Myocyte (in vitro differentiated cells): ENCODE measurements around the gene RAMP1. TPM values are rescaled to one million over a fixed set of nuclear protein-coding genes. Genes with fewer than 3 reads are reported as not detected.
A peak's percentile ranks its signal among the peaks of the same experiment; 100 is the strongest.

ENCODE experiments used
- DNase-seq: peaks from one replicate; pipeline ENCODE4 v3.0.0-alpha.2; 2012; ENCODE audit warnings: low read depth
- total RNA-seq: library from RNA; depleted of rRNA; stranded (reverse); fragments of >200 nt; gene quantifications from 2 replicates; pipeline ENCODE4 v1.2.3, GENCODE V29; 2014

Gene RAMP1
- total RNA-seq, 1 donor from 2014 or later = 20.9 TPM

DNA sequence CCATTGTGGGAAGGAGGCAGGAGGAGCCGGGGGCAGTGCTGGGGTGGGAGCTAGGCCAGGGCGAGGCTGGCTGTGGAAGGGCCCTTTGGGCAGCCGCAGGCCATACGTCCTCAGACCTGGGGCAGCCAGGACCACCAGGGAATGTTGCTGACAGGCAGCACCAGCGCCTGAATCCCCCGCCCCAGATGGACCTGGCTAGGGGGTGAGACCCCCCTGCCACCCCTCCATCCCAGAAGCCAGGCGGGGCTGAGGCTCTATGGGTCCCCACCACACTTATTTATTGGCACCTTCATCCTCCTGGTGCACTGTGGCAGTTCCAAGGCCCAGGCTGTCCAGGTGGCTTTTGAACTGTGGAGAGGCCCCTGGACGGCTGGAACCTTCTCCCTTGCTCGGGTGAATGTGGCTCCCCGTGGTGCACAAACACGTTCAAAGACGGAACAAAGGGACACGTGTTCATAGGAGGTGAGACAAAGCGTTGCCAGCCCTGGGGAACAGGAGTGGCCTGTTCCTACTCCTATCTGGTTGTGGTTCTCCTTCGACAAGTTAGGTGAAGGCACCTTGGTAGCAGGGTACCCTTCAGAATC, 35.1 kb downstream of the RAMP1 start:
- DNase-seq = no peak

GRCh38 chr2:237894986-237895543, 35.6 kb downstream of the RAMP1 start:
- DNase-seq = no peak

- DNase-seq = peak; percentile 84
Observed at GRCh38 chr2:237895544-237896506, 36.4 kb downstream of the RAMP1 start.

GRCh38 chr2:237896507-237896892, 37.1 kb downstream of the RAMP1 start:
- no peak for DNase-seq

DNA sequence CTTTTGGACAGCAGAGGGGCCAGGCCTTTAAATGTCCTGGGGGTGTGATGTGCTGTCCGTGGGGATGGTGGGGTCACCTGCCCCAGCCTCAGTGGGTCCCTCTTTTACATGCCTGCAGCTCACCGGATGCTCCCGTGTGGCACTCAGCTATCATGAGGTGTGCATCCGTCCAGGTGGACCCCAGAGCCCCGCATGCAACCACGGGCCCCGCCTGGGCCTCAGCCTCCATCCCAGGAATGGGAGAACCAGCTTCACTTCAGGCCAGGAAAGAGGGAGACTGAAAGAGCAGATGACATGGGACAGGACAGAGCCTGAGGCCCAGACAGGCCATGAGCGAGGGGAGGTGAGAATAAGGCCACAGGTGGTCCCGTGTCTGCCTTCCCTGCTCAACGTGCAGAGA, 37.5 kb downstream of the RAMP1 start:
- DNase-seq = no peak

DNA sequence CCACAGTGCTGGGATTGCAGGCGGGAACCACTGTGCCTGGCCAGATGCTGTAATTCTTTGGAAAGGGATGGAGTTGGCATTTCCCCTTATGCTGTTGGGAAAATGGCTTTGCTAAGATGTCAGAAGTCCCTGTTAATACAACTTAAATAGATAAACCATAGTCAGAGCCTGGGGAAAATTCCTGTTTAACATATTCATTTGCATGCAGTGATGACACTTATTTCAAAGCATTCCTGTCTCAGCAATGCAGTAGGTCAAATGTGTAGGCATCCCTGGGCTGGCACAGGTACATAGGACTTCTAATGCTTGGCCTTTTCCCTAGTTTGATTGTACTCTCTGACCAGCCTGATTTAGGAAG, 38.6 kb downstream of the RAMP1 start:
- DNase-seq = no peak

DNA sequence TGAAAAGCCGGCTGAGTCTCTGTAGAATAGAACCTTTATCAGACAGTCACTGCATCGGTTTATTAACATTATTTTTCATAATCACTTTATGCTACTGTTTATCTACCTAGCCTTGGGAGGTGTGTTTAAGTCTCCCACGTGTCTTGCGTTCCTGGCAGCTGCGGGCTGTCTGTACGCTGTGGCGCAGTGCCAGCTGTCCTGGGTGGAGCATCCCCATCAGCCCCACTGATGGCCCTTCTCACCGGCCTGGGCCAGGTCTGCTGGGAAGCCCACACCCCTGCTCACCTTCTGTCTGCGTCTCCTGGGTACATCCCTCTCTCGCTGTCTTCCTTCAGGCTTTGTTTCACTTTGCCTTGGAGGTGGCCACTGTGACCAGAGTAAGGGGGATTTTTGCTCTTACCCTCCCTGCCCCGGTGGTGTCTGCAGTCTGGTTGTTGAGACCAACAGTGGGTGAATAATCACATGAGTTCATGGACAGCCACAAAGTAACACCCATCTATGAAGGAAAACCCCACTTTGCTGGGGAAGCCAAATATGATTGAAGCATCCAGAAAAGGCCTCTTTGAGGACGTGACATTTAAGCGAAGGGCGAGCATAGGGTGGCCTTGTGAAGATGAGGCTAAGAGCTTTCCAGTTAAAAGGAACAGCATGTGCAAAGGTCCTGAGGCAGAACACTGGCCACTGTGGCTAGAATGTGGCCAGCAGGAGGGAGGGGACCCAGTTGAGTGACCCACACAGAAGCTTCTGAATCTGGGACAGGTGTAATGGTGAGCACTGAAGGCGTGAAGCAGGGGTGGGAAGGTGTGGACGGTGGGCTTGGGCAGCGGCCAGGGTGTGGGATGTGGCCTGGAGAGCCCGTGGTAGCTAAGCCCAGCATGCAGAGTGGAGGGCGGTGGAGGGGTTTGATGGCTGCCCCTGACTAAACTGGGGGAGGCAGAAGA, 41.7 kb downstream of the RAMP1 start:
- DNase-seq = no peak

DNA sequence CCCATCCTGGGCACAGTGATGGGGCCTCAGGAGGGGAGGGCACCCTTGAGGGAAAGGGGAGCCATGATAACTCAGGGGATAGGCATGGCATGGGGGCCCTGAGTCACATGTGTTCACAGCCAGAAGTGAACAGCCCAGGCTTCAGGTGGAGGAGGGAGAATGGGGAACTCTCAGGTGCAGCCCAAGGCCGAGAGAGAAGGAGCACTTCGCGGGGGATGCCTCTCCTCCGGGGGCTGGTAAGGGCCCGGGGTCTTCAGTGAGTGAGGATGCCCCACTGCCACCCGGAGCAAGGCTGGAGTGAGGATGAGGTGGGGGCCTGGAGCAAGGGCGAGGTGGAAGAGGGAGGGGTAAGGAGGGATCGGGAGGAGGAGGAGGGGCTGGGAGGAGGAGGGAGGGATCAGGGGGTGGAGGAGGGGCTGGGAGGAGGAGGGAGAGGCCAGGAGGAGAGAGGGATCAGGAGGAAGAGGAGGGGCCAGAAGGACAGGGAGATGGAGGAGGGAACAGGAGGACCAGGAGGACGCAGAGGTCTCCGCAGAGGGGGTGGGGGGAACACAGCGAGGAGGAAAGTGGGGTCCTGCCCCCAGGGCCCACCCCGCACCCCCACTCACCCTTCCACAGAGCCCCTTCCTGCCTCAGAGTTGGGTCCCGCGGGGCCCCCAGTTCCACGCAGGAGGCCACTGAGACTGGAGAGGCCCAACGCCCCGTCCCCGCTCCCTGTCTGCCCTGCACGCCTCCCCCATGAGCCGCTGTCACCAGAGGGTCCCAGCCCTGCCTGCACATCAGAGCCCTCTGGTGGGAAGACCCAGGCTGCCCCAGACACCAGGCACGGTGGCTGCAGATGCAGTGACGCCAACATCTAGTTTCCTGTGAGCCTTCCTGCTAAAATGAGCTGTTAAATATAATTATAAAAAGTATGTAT, 42.8 kb downstream of the RAMP1 start:
- DNase-seq = no peak

- peak; percentile 99 for DNase-seq
Observed at GRCh38 chr2:237904831-237905599, 45.6 kb downstream of the RAMP1 start.

- no peak for DNase-seq
Observed at GRCh38 chr2:237907144-237907543, 47.7 kb downstream of the RAMP1 start.

DNA sequence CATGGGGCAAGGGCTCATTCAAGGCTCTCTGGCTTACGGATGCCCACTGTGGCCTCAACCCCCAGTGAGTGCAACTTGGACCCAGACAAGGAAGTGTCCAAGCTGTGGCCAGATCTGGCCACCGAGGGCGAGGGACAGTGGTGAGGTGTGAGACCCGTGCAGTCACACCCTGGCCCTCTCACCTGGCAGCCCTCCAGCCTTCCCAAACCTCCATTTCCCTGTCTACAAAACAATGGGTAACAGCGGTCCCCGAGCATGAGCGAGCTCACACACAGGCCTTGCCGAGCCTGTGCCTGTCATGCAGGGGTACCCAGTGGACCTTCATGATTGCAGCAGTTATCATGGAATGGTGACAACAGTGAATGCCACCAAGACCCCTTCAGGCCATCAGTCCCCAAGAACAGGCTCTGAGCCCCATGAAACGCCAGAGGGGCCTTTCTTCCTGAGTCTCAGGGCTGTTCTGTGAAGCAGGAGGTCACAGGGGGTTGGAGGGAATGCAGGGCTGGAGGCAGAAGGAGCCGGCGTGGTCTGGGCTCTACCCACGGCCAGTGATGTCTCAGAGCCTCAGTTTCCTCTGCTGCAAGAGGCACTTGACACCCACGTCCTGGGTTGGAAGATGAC, 49.8 kb downstream of the RAMP1 start:
- no peak for DNase-seq

DNA sequence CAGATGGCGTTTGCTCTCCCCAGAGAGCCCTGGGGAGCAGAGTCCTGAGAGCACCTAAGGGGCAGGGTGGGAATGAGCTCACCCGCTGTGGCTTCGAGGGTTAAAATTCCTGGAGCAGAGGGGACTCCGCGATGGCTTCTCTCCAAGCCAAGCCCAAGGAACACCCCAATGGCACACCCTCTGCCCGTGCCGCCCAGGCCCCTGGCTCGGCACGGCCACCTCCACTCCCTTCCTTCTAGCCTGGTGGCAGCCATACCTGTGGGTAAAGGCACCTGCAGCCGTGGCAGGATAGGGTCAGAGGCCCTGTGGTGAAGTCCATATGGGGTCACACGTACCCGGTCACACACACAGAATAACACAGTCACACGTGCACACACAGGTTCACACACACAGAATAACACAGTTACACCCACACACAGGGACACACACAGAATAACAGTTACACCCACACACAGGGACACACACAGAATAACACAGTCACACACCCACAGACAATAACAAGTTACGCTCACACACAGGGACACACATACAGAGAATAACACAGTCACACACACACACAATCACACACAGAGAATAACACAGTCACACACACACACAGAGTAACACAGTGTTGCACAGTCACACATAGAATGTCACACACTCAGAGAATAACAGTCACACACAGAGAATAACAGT, 50.5 kb downstream of the RAMP1 start:
- no peak for DNase-seq

- no peak for DNase-seq
Observed at GRCh38 chr2:237910576-237911362, 51.3 kb downstream of the RAMP1 start.

- no peak for DNase-seq
Observed at GRCh38 chr2:237911363-237912017, 52.1 kb downstream of the RAMP1 start.

GRCh38 chr2:237912271-237913192, 53.1 kb downstream of the RAMP1 start:
- no peak for DNase-seq
